MM.1S (cell line): ENCODE data around the gene FCGR3A.
"Not testable (repeated sequence)": the region's sequence is repeated elsewhere in the genome, so short reads cannot be mapped to it uniquely, and the experiment has no call there.

Source experiments
- EZH2 ChIP-seq: fragments of 300-600 bp; sonication (generic); optimal IDR thresholded peaks from 2 replicates; pipeline ENCODE3; 2017; ENCODE audit warnings: low read depth, mild to moderate bottlenecking, antibody characterized with exemption, low read length, mixed read lengths
- EZH2phosphoT487 ChIP-seq: fragments of 300-600 bp; sonication (generic); IDR thresholded peaks from 2 replicates; pipeline ENCODE4 v1.6.1; 2018; ENCODE audit warnings: antibody characterized with exemption, low read length
- TF ChIP-seq, protein P1 (sequence below): fragments of 300-600 bp; sonication (generic); IDR thresholded peaks from 2 replicates; pipeline ENCODE4 v1.5.1; 2016; ENCODE audit warnings: antibody characterized with exemption, low read length, mixed read lengths

DNA sequence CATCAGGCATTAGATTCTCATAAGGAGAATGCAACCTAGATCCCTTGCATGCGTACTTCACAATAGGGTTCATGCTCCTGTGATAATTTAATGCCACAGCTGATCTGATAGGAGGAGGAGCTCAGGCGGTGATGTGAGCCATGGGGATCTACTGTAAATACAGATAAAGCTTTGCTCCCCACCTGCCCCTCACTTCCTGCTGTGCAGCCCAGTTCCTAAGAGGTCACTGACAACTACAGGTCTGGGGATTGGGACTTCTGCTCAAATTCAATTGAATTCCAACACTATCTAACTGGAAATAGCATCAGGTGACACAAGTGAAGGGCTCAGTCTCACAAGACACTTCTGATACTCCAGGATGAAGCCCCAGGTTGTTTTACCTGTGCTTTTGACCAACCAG is 7.4 kb upstream of the FCGR3A start:
- not testable (repeated sequence) for TF ChIP-seq EZH2phosphoT487, EZH2
- TF ChIP-seq, protein P1, sequence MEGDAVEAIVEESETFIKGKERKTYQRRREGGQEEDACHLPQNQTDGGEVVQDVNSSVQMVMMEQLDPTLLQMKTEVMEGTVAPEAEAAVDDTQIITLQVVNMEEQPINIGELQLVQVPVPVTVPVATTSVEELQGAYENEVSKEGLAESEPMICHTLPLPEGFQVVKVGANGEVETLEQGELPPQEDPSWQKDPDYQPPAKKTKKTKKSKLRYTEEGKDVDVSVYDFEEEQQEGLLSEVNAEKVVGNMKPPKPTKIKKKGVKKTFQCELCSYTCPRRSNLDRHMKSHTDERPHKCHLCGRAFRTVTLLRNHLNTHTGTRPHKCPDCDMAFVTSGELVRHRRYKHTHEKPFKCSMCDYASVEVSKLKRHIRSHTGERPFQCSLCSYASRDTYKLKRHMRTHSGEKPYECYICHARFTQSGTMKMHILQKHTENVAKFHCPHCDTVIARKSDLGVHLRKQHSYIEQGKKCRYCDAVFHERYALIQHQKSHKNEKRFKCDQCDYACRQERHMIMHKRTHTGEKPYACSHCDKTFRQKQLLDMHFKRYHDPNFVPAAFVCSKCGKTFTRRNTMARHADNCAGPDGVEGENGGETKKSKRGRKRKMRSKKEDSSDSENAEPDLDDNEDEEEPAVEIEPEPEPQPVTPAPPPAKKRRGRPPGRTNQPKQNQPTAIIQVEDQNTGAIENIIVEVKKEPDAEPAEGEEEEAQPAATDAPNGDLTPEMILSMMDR: not testable (repeated sequence)
